Stimulated activated CD8-positive, alpha-beta memory T cell treated with anti-CD3 and anti-CD28 coated beads, Interleukin-2, amount 100 ng/mL, for 1 hour (primary cell): ENCODE measurements around the gene IGFBP6.

ENCODE experiments used
- DNase-seq, 2 donors: peaks; one replicate each; pipeline ENCODE4 v3.0.0-alpha.2; 2020; ENCODE audit warnings: low read depth in 2 of 2

Gene IGFBP6

DNA sequence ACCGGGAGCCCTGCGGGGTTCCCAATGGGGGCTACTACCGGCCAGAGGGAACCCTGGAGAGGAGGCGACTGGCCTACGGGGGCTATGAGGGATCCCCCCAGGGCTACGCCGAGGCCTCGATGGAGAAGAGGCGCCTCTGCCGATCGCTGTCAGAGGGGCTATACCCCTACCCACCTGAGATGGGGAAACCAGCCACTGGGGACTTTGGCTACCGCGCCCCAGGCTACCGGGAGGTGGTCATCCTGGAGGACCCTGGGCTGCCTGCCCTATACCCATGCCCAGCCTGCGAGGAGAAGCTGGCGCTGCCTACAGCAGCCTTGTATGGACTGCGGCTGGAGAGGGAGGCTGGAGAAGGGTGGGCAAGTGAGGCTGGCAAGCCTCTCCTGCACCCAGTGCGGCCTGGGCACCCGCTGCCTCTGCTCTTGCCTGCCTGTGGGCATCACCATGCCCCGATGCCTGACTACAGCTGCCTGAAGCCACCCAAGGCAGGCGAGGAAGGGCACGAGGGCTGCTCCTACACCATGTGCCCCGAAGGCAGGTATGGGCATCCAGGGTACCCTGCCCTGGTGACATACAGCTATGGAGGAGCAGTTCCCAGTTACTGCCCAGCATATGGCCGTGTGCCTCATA, 37.9 kb upstream of the IGFBP6 start:
- DNase-seq, result no peak

DNA sequence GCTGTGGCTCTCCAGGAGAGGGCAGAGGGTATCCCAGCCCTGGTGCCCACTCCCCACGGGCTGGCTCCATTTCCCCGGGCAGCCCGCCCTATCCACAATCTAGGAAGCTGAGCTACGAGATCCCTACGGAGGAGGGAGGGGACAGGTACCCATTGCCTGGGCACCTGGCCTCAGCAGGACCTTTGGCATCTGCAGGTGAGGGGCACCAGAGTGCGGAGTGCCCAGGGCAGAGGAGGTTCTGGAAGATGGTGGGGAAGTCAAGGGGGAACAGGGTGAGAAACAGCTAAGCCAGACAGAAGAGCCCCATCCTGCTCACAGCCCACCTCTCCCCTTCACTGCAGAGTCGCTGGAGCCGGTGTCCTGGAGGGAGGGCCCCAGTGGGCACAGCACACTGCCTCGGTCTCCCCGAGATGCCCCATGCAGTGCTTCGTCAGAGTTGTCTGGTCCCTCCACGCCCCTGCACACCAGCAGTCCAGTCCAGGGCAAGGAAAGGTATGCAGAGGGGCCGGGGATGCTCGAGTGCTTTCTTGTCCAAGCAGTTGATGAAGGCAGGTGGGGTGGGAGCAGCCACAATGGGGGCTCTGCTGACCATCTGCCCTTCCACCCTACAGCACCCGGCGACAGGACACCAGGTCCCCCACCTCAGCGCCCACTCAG, 37.3 kb upstream of the IGFBP6 start:
- no peak for DNase-seq

GRCh38 chr12:53060721-53061276, 36.7 kb upstream of the IGFBP6 start:
- no peak for DNase-seq

DNA sequence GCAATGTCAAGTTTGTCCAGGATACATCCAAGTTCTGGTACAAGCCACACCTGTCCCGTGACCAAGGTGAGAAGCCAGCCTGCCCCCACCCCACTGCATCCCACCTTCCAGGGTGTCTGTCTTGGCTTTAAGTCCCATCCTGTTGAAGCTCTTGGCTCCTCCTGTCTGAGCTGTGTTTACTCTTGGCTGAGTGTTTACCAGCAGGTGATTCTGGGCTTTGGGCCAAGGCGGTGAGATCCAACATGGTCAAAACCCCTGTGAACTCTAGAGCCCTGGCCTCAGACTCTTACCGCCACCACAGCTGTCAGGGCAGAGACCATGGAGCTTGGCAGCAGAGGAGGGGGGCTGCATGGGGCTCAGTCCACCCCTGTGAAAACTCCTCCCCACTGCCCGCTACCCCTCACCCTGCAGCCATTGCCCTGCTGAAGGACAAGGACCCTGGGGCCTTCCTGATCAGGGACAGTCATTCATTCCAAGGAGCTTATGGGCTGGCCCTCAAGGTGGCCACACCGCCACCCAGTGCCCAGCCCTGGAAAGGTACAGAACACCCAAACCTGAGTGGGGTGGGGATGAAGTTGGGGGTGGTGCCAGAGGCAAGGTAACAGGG, 36.0 kb upstream of the IGFBP6 start:
- DNase-seq, result no peak

DNA sequence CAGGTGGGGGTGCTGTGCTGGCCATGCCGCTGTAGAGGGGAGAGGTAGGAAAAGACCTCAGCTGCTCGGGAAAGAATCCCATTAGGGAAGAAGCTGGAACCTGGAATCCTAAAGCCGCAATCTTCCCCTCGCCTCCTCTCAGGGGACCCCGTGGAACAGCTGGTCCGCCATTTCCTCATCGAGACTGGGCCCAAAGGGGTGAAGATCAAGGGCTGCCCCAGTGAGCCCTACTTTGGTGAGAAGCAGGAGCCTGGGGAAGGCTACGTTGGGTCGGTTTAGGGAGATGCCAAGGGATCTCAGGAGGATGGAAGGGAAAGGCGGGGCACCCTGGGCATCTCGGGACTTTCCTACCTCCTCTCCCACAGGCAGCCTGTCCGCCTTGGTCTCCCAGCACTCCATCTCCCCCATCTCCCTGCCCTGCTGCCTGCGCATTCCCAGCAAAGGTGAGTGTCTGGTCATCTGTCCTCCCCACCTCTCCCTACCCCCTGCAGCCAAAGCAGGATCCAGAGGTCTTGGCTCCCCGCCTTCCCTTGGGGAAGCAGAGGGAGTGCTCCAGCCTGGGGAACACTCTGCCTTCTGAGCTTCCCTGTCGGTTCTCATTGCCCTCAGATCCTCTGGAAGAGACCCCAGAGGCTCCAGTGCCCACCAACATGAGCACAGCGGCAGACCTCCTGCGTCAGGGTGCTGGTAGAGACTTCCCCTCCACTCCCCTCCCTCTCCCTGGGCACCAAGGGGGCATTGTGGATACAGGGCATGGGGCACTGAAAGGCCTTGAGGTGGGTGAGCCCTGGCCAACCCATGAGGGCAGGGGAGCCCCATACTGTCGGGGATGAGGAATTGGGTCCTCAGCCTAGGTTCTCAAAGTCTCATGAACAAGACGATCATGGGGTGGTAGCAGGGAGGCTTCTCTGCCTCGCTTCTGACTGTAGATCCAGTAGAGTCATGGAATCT, 35.2 kb upstream of the IGFBP6 start:
- no peak for DNase-seq

DNA sequence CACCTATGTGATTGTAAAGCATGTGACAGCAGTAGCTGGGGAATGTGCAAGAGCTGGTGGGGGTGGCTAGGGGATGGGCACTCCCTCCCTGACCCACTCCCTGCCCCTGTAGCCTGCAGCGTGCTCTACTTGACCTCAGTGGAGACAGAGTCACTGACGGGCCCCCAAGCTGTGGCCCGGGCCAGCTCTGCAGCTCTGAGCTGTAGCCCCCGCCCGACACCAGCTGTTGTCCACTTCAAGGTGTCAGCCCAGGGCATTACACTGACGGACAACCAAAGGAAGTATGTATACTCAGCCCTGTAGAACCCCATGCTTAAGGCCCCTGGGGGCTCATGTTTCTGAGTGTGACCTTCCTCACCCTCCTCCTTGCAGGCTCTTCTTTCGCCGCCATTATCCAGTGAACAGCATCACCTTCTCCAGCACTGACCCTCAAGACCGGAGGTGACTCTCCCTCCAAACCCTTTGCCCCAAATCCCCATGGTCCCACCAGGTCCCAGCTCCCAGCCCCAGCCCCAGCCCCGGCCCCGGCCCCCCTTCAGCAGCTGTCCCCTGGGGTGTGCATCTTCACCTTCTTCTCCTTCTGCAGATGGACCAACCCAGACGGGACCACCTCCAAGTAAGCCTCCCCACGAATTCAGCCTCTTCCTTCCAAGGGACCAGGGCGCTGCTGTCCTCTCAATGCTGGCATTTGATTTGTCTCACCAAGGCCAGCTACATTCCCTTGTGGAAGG, 34.3 kb upstream of the IGFBP6 start:
- DNase-seq, result no peak

- DNase-seq, result no peak
These were observed 33.5 kb upstream of the IGFBP6 start for GRCh38 chr12:53063708-53064612.

DNA sequence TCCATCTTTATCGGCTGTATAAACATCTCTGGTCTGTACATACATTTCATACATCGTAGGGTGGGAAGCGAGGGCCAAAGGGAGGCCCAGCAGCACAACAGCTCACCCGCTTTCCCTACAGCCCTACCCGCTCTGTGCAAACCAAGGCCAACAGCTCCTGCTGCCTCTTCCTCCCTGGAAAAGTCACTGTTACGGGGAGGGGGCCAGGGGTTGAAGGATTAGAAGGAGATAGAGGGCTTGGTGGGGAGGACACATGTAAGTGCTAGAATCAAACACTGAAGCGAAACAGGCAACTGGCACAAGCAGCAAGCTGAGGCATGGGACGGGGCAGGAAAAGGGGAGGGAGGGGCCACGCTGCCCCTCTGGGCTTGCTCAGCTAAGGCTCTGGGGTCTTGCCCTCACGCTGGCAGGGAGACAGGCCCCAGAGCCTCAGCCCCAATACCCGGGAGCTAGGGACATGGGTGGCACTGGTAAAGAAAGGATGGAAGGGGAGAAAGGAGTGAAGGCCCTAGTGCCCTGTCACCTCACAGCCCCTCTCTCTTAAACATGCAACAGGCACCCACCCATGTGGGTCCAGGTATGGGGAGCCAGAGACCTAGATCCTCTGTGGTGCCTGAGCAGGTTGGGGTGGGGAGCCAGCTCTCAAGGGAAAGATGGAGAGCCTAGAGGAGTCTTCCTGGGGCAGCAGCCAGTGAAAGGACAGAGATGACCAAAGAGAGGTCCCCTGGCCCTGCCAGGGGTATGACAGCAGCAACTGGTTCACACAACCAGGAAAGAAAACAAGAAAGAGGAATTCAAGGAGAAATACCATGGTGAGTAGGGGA, 32.6 kb upstream of the IGFBP6 start:
- DNase-seq, result no peak

- DNase-seq, result no peak
These were observed 32.0 kb upstream of the IGFBP6 start for GRCh38 chr12:53065470-53065869.

GRCh38 chr12:53065975-53066931, 31.2 kb upstream of the IGFBP6 start:
- DNase-seq, result peak; percentile 35 to 45

- no peak for DNase-seq
These were observed 30.1 kb upstream of the IGFBP6 start for GRCh38 chr12:53067074-53067992.

GRCh38 chr12:53067993-53068770, 29.3 kb upstream of the IGFBP6 start:
- no peak for DNase-seq

GRCh38 chr12:53068811-53069585, 28.5 kb upstream of the IGFBP6 start:
- DNase-seq, result no peak

GRCh38 chr12:53069621-53070410, 27.7 kb upstream of the IGFBP6 start:
- no peak for DNase-seq
